HG02884 (cell line): ENCODE results near the gene NAT9.

Source experiments
- ATAC-seq: cut with Tn5 transposase; IDR thresholded peaks from one replicate; pipeline ENCODE4 v1.9.1; 2021; ENCODE audit warnings: mild to moderate bottlenecking, moderate library complexity; ENCODE audit not compliant: unreplicated experiment

Gene NAT9

DNA sequence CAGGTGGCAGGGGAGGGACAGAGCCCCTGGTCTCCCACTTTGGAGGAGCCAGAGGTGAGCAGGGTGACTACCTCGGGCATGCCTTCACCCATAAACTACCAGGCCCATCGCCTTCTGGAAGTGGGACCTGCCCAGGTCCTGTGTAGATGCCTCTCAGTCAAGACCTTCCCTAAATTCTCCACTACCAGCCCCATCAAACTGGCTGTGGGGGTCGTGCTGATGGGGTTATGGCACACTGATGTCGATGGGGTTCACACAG is 44.9 kb downstream of the NAT9 start:
- no peak for ATAC-seq

GRCh38 chr17:74730491-74731346 is 45.4 kb downstream of the NAT9 start:
- no peak for ATAC-seq

DNA sequence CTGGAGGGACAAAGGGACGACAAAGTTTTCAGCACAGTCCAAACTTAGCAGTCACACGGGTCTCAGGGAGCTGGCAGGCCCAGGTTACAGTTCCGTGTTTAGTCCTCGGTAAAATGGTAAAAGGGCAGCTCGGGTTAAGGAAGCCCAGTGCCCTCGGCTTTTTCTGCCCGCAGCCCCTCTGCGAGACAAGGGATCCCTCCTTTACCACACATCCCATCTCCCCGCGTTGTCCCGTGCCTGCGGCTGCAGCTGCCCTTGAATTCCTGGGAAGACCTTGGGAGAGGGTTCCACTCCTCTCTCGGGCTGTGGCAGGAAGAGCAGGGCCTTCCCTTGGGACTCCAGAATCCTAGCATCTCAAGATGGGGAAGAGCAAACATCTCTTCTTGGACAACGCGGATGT is 46.3 kb downstream of the NAT9 start:
- ATAC-seq, result no peak

- ATAC-seq, result no peak
Observed at GRCh38 chr17:74729368-74729767, 46.8 kb downstream of the NAT9 start.

- no peak for ATAC-seq
Observed at GRCh38 chr17:74728702-74729075, 47.5 kb downstream of the NAT9 start.

DNA sequence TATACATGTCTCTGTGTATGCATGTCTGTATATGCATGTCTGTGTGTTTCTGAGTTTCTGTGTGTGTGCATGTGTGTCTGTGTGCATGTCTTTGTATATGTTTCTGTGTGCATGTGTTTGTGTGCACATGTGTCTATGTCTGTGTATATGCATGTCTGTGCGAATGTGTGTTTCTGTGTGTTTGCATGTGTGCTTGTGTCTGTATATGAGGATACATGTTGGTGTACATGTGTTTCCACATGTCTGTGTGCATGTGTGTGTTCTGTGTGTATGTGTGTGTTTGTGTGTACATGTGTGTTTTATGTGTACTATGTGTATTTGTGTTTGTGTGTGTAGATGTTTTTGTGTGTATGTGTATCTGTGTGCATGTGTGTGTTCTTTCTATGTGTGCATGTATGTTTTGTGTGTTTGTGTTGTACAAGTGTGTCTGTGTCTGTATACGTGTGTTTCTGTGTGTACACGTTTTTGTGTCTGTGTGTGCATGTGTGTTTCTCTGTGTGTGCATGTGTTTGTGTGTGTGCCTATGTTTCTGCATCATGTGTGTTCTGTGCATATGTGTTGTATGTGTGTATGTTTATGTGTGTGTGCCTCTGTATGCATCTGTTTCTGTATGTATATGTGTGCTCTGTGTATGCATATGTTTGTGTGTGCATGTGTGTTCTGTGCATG is 48.0 kb downstream of the NAT9 start:
- ATAC-seq, result no peak

GRCh38 chr17:74725111-74725510 is 51.0 kb downstream of the NAT9 start:
- no peak for ATAC-seq

- ATAC-seq, result no peak
Observed at GRCh38 chr17:74723891-74724290, 52.3 kb downstream of the NAT9 start.

DNA sequence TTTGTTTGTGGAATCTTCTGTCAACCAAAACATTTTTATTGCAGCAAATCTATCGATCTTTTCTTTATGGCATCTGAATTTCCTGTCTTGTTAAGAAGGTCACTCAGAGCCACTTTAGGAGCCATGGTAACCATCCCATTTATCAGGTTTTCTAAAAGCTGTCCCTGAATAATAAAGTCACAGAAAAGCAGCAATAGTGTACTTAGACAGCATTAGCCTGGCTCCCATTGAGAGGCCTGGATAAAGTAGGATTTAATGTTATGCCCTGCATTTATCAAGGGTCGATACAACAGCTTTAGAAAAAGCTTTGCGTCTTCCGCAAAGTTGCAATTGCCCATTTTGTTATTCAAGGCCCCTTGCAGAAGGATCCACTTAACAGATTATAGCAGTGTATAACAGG is 53.4 kb downstream of the NAT9 start:
- ATAC-seq, result no peak
